GM21423 (cell line): Measurements from ENCODE around the gene TBC1D22A.

Experiments used
- ATAC-seq: cut with Tn5 transposase; IDR thresholded peaks from one replicate; pipeline ENCODE4 v1.9.1; 2021; ENCODE audit warnings: mild to moderate bottlenecking, moderate library complexity; ENCODE audit not compliant: unreplicated experiment

The TBC1D22A gene

DNA sequence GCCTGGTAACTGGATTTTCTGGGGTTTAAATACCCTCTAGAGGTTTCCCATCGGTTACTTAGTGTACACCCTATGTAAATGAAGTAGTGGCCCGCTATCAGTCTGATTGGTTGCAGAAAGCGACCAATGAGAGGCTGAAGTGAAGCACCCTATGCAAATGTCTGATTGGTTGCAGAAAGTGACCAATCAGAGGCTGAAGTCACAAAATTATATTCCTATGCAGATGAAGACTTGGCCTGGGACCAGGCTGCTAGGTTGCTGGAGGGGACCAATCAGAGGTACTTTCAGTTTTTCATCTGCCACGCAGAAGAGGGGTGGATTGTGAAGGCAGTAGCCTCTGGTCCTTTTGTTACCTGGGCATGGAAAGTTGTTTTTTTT is 134.8 kb downstream of the TBC1D22A start:
- no peak for ATAC-seq

GRCh38 chr22:46900549-46900948 is 138.1 kb downstream of the TBC1D22A start:
- no peak for ATAC-seq

DNA sequence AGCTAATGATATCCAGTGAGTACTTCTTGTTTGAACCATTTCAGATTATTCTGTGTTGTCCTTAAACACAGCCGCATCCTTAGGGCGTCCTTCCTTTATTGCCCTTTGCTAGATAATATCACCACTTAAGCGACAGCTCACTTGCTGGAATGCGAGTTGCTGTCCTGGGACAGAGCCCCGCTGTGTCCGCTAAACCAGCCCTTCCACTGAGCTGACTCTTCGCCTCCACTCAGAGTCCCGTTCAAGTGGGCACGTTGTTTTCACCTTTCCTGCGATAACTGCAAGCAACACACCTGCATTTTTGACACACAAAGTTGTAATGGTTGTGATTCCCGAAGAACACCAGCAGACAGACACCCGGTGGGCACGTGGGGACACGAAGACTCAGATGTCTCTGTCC is 140.0 kb downstream of the TBC1D22A start:
- ATAC-seq = no peak

- no peak for ATAC-seq
Observed at GRCh38 chr22:46902998-46903916, 140.8 kb downstream of the TBC1D22A start.

- ATAC-seq = no peak
Observed at GRCh38 chr22:46905415-46905814, 143.0 kb downstream of the TBC1D22A start.

GRCh38 chr22:46905834-46906233 is 143.4 kb downstream of the TBC1D22A start:
- no peak for ATAC-seq

- ATAC-seq = no peak
Observed at GRCh38 chr22:46906326-46907045, 144.0 kb downstream of the TBC1D22A start.

DNA sequence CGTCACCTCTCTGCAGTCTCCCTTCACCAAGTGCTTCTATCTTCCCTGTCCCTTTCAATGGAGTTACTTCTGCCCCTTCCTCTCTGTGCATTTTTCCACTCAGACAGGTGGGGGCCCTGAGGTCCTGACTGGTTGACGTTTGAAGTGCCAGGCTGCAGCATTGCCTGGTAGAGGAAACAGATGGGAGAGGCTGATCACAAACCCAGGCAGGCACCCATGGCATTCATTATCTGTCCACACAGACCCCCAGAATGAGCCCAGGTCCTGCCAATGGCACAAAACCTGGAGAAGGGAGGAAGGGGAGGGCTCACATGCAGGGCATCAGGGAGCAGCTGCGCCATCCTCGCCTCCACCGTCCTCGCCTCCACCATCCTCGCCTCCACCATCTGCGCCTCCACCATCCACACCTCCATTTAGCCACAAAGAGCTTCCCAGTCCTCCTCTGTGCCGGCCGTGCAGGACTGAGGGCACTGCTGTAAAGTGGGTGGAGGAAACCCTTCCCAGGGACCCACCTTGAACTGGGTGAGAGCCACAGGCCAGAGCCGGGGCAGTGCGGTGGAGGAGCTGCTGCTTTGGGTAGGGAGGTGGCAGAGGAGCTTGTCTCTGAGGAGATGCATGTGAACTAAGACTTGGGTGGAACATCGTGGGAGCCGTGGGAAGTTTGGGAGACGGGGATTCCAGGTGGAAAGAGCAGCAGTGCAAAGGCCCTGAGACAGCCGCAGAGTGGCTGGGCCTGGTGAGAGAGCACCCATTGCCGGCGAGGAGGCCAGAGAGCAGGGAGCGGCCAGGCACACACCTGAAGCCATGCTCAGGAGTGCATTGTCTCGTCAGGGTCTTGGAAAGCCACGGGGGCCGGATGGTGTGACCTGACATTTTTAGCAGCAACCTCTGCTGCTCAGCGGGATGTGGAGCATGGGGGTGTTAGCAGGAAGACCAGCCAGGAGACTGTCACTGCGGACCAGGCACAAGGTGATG is 145.1 kb downstream of the TBC1D22A start:
- ATAC-seq = no peak

- ATAC-seq = no peak
Observed at GRCh38 chr22:46908641-46909107, 146.2 kb downstream of the TBC1D22A start.

GRCh38 chr22:46909237-46910030 is 147.0 kb downstream of the TBC1D22A start:
- no peak for ATAC-seq

- no peak for ATAC-seq
Observed at GRCh38 chr22:46910624-46911023, 148.2 kb downstream of the TBC1D22A start.

GRCh38 chr22:46911346-46911745 is 148.9 kb downstream of the TBC1D22A start:
- no peak for ATAC-seq

DNA sequence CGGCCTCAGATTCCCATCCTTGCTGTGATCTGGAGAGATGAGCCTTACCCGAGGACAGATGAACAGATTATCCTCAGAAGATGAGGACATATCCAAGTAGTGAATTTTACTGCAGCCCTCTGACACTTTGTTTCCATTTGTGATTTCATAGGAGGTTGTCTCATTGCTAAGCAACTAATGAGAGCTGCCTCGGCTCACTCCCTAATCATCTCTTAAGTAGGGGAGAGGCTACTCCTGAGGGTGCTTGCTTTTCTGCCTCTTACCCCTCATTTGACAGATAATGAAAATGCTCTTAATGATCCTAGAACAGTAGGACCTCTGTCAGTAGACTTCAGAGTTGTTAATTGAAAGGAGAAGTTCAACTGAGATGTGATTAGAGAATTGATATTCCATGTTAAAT is 150.9 kb downstream of the TBC1D22A start:
- ATAC-seq = no peak

- no peak for ATAC-seq
Observed at GRCh38 chr22:46914481-46914880, 152.0 kb downstream of the TBC1D22A start.

GRCh38 chr22:46914916-46915894 is 152.8 kb downstream of the TBC1D22A start:
- no peak for ATAC-seq

- ATAC-seq = no peak
Observed at GRCh38 chr22:46915950-46916730, 153.7 kb downstream of the TBC1D22A start.

GRCh38 chr22:46916886-46917770 is 154.7 kb downstream of the TBC1D22A start:
- ATAC-seq = no peak
